NOMO-1 treated with DMSO at 0.1 percent for 48 hours (cell line): ENCODE results near the gene TMEM9B.
"Not testable (repeated sequence)": the region's sequence is repeated elsewhere in the genome, so short reads cannot be mapped to it uniquely, and the experiment has no call there.

Source experiments
- DNase-seq: peaks from one replicate; lab custom pipeline; 2025; ENCODE audit not compliant: unreplicated experiment; lab: John Stamatoyannopoulos, UW

The TMEM9B gene

DNA sequence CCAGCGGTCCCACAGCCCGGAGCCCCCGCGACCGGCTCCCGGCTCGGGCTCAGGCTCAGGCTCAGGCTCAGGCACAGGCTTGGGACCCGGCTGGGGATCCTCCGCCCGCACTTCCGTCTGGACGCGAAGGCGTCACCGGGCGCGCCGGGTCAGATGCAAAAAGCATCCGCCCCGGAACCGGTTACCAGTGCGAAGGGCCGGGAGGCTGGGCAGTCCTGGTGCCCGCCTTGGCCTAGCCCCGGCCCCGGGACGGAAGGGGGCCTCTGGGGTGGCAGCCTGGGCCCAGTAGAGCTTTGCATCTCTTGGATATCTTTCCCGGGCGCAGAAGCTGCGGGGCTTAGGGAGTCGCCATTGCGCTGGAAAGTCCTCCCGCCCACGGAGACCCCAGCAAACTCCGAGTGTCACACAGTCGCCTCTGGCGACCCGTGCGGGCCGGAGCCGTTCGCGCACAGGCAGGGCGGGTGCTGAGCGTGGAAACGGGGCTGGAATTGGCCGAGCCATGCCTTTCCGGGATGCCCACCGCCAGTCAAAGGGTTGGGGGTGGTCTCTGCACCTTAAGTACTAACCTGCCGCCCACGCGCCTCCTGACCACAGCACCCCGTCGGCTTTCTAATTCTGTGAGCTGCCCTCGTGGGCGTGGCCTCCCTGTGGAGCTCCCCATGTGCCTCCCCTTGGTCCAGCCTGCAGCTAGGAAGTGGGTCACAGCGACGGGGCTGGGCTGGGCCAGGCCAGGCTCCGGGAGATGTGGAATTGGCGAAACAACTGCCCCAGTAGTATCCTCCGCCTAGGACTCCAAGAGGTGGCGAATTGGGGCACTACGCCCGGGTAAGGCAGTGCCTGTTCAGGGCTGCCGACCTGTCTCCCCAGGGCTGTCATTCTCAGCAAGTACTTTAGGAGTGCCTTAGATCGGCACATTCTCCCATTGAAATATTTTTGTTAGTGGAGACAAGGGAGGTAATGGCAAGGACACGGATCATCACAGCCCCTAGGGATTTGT, at the start of gene TMEM9B:
TMEM9B (minus strand) TSS at position 119 of the 997 bp plus-strand sequence. CDS start 129 bp downstream, outside the sequence.
- DNase-seq: peak; percentile 85

DNA sequence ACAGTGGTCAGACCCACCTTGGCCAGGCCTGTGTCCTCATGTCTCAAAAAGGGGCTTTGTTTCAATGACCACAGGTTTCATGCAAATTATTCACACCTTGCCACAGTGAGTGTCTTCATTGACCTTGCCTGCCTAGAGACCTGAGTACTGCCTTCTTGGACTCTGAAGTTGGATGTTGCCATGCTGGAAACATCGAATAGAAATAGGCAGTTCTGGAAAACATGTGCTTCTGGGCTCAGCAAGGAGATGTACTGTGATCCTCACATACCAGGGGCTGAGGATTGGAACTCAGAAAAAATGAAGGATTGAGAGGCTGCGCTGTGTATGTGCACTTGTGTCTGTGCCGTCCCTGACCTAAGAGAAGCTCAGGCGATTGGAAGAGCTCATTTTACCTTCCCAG, 49.1 kb upstream of the TMEM9B start:
- no peak for DNase-seq

DNA sequence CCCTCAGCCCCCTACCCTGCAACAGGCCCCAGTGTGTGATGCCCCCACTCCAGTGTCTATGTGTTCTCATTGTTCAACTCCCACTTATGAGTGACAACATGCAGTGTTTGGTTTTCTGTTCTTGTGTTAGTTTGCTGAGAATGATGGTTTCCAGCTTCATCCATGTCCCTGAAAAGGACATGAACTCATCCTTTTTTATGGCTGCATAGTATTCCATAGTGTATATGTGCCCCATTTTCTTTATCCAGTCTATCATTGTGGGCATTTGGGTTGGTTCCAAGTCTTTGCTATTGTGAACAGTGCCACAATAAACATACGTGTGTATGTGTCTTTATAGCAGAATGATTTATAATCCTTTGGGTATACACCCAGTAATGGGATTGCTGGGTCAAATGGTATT, 45.3 kb upstream of the TMEM9B start:
- DNase-seq: not testable (repeated sequence)

GRCh38 chr11:9008661-9009060, 44.4 kb upstream of the TMEM9B start:
- DNase-seq: no peak

DNA sequence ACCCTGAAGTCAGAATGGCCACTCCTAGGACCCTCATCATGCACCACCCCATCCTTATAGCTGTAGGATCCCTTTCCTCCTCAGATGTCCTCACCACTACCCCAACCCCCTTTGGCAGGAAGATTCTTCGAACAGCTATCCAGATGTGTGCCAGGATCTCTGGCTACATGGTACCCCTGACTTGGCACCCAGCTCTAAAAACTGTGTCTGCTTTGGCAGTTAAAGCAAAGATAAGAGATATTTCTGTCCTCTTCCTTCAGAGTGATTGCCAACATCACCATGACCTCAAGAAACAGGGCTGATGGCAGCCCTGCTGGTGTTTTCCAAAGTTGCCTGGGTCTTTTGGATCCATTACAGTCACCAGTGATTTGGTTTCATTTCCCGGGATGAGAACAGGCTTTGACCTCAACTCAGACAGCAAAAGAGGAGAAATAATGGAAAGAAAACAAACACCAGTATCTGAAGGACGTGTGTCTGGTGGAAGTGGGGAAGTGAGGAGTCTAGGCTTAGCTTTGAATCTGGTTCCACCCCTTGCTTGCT, 43.8 kb upstream of the TMEM9B start:
- no peak for DNase-seq

DNA sequence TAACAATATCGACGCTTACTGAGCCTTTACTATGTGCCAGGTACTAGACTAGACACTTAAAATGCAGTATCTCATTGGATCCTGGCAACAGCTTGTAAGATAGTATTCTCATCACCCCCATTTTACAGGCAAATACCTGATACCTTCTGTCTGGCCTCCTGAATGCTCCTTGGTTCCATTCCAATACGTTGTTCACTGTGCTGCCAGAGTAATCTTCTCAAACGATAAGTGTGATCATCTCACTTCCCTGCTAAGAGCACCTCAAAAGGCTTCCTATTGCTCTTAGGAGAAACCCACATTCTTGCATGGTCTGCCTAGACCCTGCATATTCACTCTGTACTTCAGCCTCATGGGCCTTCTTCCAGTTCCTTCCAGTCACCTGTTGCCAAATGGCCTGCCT, 40.8 kb upstream of the TMEM9B start:
- no peak for DNase-seq

GRCh38 chr11:9004183-9004926, 40.1 kb upstream of the TMEM9B start:
- no peak for DNase-seq

DNA sequence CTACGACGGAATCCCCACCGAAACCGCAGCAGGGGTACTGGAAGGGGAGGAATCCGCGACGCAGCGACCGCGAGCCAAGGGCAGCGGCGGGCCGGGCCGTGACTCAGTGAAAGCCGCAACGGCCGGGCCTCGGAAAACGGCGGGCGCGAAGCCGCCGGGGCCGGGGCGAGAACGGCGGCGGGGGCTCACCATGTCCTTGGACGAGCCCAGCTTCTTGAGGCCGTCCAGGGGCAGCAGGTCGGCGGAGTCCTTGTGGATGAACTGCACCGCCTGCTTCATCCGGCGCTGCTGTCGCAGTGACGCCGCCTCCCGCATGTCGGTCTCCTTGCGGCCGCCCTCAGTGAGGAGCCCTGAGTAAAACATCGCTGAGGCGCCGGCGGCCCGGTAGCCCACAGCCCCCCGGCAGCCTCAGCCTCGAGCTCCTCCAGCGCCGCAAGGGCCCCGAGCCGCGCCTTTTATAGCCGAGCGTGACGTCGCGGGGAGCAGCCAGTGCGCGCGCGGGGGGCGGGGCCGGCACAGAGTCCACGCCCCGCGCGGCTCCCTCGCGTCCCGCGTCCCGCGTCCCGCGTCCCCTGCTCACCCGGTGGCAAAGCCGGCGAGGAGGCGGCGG, 39.4 kb upstream of the TMEM9B start, which contains the start of gene NRIP3:
NRIP3 (minus strand) TSS at position 429 of the 610 bp plus-strand sequence; CDS start at position 363, 66 bp downstream.
- peak; percentile 60 for DNase-seq

- DNase-seq: no peak
Measured at GRCh38 chr11:9002920-9003572, 38.8 kb upstream of the TMEM9B start.

GRCh38 chr11:9001736-9002135, 37.5 kb upstream of the TMEM9B start:
- DNase-seq: peak; percentile 95

GRCh38 chr11:8998017-8998416, 33.8 kb upstream of the TMEM9B start:
- DNase-seq: no peak

DNA sequence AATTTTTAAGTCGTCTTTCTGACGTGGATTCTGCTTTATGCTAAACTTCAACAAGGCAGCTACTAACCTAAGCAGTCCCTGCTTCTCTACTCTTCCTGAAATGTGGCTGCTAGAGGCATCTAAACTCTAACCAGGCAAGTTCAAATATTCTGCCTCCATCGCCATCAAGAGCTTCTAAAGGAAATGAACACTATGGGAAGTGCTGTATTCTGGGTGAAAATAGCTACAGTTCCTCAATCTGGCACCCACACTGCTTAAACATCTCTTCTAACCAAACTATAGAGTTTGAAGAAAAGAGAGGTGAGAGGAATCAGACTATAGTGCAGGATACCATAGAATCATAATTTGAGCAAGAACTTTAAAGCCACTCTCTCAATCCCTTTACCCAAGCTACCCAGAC, 33.2 kb upstream of the TMEM9B start:
- DNase-seq: no peak

DNA sequence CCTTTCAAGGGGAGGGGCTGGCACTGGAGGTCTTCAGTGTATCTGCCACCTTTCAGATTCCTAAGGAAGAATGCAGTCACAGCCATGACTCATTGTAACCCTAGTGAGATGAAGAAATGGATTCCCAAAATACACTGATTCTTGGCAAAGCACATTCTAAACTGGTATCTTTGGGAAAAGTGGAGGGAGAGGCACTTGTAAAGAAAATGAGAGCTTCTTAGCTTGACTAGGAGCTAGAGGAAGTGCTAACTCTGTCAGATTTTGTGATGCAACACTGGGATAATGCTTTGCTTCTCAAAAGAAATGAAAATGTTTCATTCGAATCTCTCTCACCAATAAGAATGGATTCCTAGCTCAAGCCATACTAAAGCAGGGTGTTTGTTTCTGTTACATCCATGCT, 25.2 kb upstream of the TMEM9B start:
- peak; percentile 28 for DNase-seq

GRCh38 chr11:8988329-8989234, 24.3 kb upstream of the TMEM9B start:
- no peak for DNase-seq

- no peak for DNase-seq
Measured at GRCh38 chr11:8987446-8987845, 23.2 kb upstream of the TMEM9B start.

GRCh38 chr11:8986772-8987171, 22.5 kb upstream of the TMEM9B start:
- DNase-seq: not testable (repeated sequence)

DNA sequence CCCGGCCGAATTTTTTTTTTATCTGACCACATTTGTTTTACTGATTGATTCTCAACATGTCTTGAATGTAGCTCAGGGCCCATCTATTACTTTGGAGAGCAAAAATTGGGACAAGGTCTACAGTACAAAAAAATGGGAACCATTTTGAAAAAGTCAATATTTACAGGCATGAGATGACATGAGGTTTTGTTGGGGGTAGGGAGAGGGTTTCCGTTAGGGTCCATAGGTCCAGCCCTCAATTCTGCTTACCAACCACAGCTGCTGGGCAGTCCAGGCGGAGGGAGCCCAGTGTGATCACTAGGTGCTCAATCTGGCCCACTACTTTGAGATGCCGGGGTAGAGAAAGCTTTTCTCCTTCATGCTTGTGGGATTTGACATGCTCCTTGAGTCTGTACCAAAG, 21.2 kb upstream of the TMEM9B start:
- no peak for DNase-seq

DNA sequence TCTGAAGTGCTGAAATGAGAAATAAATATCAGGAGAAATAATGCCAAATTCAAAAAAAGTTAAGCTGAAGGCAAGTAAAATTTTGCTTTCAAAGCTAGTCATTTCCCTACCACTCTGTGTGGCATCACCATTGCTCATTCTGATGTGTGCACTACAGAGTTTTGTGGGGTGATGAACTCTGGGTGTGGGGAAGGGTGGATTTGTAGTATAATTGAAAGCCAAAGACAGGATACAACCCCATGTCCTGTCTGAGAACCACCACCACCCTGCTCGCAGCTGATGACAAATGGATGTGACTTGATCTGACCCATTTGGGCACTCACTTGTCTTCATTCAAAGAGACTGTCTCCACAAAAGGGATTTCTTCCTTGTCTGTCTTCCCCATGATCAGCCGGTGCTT, 19.3 kb upstream of the TMEM9B start:
- no peak for DNase-seq

DNA sequence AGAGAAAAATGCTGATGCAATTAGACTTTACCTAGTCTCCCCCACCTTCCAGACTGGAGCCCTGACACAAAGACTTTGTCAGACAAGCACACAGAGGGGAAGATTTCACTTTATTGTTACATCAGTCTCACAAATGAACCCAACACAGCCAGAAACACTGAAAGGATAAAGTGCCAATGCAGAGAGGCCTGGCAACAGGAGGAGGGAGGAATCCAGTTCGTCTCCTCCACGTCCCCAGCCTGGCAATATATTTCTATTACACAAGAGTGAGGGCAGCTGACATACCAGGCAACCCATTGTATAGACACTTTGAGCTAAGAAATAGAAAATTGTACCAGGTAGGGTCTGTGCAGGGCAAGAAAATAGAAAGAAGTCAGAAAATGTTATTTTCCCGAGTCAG, 16.2 kb upstream of the TMEM9B start:
- no peak for DNase-seq

GRCh38 chr11:8979365-8979764, 15.1 kb upstream of the TMEM9B start:
- DNase-seq: not testable (repeated sequence)
